ENCODE data around the gene WDR31.

WDR31 gene

GRCh38 chr9:113341712-113342410 lies 1.8 kb upstream of the WDR31 start:
- no peak for DNase-seq (ENCODE audit: low read depth)

DNA sequence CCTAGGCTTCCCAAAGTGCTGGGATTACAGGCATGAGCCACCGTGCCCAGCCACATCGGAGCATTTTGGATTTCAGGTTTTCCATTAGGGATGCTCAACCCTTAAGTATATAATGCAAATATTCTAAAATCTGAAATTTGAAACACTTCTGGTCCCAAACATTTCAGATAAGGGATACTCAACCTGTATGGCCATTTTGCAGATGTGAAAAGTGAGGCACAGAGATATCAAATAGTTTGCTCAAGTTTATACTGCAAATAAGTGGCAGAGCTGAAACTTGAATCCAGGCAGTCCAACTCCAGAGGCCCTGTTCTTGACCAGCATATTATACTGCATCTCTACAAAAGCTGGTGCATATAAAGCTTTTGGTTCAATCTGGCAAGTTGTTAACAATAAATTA lies 2.4 kb downstream of the WDR31 start:
- no peak for DNase-seq (ENCODE audit: low read depth)

GRCh38 chr9:113331780-113332179 lies 8.3 kb downstream of the WDR31 start:
- no peak for DNase-seq (ENCODE audit: low read depth)

DNA sequence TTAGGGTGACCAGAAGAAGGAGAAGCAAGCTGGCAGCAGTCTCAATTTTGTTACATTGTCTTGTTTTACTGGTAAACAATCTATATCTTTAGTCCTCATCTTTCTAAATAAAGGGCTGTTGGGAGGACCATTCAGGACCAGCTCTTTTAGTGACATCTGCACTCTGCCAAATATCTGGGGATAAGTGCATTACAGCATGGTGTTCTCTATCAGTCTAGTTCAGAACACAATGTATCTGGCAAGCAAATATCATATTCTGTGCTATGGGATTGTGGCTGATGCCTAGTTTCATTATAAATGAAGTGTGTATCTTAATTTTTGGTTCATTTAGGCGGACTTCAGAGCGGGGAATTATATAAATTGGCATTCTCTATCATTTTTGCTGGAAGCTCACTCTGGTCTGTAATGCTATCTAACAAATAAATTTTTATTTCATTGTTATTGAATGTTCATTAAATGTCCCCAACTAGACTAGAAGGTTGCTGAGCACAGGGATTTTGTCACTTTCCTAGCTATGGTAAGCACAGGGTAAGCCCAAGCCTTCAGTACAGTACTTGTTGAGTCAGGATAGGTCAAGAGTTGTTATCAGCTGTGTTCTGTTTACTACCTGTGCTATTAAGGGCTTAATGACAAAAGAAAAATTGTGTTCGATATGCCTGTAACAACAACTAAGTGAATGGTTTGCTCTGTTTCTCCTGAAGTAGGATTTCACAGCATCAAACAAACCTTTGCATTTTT lies 11.9 kb downstream of the WDR31 start:
- no peak for DNase-seq (ENCODE audit: low read depth)

GRCh38 chr9:113326230-113326629 lies 13.8 kb downstream of the WDR31 start:
- DNase-seq (ENCODE audit: low read depth) = no peak

DNA sequence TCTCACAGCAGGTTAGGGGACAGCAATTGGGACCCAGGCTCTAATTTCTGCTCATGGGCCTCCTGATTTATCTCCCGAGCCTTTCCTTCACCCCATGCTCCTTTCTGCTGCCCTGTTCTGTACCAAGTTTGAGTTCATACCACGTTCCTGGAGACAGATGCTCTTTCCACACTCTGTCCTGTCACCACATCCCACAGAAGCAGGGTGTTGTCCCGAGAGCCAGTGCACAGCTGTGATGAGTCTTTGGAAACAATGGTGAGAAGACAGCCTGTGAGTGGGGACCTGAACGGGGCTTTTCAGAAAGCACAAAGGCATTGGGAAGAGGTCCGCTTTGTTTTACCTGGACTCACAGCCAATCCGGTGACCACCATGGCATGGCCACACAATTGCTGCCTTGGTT lies 17.4 kb downstream of the WDR31 start:
- DNase-seq (ENCODE audit: low read depth) = no peak

- no peak for DNase-seq (ENCODE audit: low read depth)
These were observed 20.0 kb downstream of the WDR31 start for GRCh38 chr9:113320051-113320450.

- DNase-seq (ENCODE audit: low read depth) = no peak
These were observed 21.0 kb downstream of the WDR31 start for GRCh38 chr9:113319054-113319453.

GRCh38 chr9:113317777-113318176 lies 22.3 kb downstream of the WDR31 start:
- no peak for DNase-seq (ENCODE audit: low read depth)

DNA sequence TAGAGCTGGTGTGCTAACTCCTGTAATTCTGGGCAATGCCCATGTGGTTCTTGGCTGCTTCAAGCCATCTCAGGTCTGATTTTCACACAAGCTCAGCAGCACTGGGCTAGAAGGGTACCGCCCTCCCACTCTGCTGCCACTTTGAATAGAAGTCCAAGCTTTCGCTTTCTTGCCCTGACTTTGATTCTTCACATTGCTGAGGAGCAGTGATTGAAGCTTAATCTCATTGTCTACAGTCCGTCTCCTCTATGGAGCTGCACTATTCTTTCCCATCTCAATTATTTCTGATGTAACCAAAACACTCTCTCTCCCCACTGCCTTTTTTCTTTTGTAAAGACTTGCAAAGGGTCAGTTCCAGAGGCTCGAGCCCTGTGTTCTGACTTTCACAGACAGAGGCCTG lies 24.0 kb downstream of the WDR31 start:
- DNase-seq (ENCODE audit: low read depth) = no peak

GRCh38 chr9:113315231-113315630 lies 24.8 kb downstream of the WDR31 start:
- no peak for DNase-seq (ENCODE audit: low read depth)

DNA sequence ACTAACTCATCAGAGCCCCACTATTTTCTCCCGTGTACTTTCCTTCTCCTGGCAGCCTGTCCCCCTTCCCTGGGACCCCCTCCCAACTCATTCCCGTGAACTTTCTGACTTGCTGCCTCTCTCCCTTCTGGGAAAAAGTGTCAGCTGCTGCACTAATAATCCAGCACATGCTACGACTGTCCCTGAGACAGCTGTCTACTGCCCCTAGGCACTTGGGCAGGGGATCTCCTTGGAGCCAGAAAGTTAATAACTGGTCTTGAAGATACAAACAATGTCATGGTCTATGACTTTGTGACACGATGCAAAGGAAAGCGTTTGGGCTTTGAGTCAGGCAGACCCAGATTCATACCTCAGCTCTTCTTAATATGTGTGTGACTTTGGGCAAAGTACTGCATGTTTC lies 26.8 kb downstream of the WDR31 start:
- DNase-seq (ENCODE audit: low read depth) = no peak

DNA sequence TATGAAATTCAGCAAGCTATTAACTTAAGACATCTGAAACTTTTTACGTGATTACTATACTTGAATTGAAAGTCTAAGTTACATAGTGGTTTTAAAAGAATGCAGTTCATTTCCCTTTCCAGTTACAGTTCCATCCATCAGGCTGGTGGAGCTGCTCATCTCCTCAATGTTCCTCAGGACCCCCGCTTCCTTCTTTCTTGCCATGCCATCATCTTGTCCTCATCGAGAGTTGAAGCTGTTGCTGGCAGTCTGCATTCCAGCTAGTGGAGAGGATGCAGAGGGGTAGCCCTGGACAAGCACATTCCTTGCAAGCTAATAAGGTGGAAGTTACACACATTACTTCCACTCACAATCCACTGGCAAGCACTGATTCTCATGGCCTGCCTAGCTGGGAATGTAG lies 28.1 kb downstream of the WDR31 start:
- no peak for DNase-seq (ENCODE audit: low read depth)

GRCh38 chr9:113310538-113310937 lies 29.5 kb downstream of the WDR31 start:
- DNase-seq (ENCODE audit: low read depth) = no peak

- DNase-seq (ENCODE audit: low read depth) = no peak
These were observed 30.8 kb downstream of the WDR31 start for GRCh38 chr9:113309204-113309813.

- DNase-seq (ENCODE audit: low read depth) = no peak
These were observed 32.6 kb downstream of the WDR31 start for GRCh38 chr9:113307396-113307975.

DNA sequence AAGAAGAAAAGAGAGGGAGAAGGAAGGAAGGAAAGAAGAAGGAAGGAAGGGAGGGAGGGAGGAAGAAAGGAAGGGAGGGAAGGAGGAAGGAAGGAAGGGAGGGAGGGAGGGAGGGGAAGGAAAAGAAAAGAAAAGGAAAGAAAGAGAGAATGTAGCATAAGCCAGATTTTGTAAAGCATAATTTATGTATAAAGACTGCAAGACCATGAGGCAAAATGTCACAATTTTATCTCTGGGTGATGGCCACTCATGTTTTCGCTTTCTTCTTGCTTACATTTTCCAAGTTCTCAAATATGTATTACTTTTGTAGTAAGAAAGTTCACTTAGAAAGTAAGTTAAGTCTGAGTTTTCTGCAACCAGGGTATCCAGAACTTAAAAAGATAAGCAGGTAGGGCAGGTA lies 33.5 kb downstream of the WDR31 start:
- DNase-seq (ENCODE audit: low read depth) = no peak

DNA sequence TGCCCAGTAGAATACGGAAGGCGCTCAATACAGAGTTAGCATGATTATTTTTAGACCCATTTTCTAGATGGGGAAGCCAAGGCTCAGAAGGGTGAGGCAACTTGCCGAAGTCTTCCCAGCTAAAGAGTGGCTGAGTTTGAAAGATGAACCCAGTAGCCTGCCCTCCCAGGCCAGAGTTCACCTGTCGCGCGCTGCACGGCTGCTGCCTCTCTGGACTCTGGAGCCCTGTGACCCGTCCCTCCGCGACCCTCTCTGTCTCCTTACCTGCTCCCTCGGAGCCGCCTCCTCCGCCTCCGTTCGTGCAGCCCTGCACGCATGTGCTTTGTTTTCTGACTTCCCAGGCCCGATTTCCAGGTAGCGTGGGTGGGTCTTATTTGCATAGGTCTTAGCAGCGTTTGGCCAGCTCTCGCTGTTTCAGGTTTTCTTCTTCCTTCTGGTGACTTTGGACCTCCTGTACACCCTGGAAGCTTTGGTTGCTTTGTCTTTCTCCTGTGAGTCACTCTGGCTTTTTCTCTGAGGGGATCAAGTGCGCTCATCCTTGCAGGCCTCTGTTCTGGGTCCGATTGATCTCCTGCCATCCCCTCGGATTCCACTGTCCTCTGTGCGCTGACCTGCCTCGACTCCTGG lies 37.2 kb downstream of the WDR31 start, which contains the start of gene RNF183:
Gene RNF183, minus strand, starts transcription at position 585 of the 627 bp plus-strand sequence. CDS start 5,192 bp downstream, outside the sequence.
- no peak for DNase-seq (ENCODE audit: low read depth)

GRCh38 chr9:113301548-113301947 lies 38.5 kb downstream of the WDR31 start:
- DNase-seq (ENCODE audit: low read depth) = no peak

GRCh38 chr9:113299800-113300292 lies 40.2 kb downstream of the WDR31 start:
- no peak for DNase-seq (ENCODE audit: low read depth)

DNA sequence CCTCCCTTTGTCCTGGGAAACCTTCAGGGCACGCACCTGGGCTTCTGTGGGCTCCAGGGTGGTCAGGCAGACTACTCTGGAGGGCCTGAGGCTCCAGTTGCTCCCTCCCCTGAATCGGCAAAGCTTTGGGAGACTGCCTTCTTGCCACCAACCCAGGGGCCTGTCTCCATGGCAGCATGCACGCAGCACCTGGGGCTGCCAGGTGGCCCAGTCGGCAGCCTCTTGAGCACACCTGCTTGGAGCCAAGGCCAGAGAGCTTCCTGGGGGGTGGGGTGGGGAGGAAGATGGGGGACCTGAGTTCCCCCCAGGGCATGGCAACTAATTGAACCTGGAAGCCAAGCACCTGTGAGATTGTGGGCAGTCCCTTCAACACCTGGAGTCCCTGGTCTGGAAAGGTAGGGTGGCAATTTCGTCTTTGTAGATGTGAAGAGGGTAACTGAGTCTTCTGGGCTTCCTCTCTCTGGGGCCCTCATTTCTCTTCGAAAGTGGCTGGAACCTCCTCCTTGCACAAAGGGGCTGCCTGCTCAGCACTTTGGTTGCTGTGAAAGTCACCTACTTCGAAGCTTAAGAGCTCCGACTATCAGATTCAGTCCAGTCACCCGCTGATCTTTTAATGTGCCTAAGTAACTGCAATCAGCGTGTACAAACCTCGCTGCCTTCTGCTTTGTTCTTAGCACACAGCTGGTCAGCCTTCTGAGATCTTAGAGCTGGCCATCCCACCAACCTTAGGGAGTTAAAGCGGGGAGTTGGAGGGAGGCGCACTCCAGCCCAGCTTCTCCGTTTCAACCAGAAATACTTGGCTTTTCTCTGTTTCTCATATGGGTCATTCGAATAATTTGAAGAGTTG lies 40.9 kb downstream of the WDR31 start:
- no peak for DNase-seq (ENCODE audit: low read depth)
